Kidney epithelial cell (primary cell): ENCODE measurements around the gene TULP3. TPM values are rescaled to one million over a fixed set of nuclear protein-coding genes. Genes with fewer than 3 reads are reported as not detected.

Experiments
- DNase-seq: peaks from one replicate; pipeline ENCODE4 v3.0.0-alpha.2; 2010; ENCODE audit warnings: low read depth
- H3K27me3 ChIP-seq: 2 replicates; pipeline ENCODE4 v1.6.0; 2011; ENCODE audit warnings: low read length; ENCODE audit not compliant: control insufficient read depth, insufficient read depth
- H3K36me3 ChIP-seq: 2 replicates; pipeline ENCODE4 v1.5.1; 2011; ENCODE audit warnings: low read length; ENCODE audit not compliant: control insufficient read depth, insufficient read depth
- H3K4me3 ChIP-seq: 2 replicates; pipeline ENCODE4 v1.5.1; 2011; ENCODE audit warnings: low read depth, mild to moderate bottlenecking, control low read depth, low read length
- total RNA-seq: library from RNA; depleted of rRNA; stranded (reverse); fragments of >200 nt; gene quantifications from 2 replicates; pipeline ENCODE4 v1.2.3, GENCODE V29; 2015
- TF ChIP-seq, protein P1 (sequence below): IDR thresholded peaks from 2 replicates; pipeline ENCODE4 v1.5.1; 2011; ENCODE audit warnings: mild to moderate bottlenecking, moderate library complexity, low read length, control low read depth, inconsistent platforms; ENCODE audit not compliant: insufficient read depth, poor library complexity, severe bottlenecking

Gene TULP3
- total RNA-seq, 1 donor from 2014 or later, result 19.1 TPM

GRCh38 chr12:2924019-2924418, 33.3 kb downstream of the TULP3 start:
- H3K4me3 ChIP-seq, result no peak overlapping the region
- TF ChIP-seq, protein P1, sequence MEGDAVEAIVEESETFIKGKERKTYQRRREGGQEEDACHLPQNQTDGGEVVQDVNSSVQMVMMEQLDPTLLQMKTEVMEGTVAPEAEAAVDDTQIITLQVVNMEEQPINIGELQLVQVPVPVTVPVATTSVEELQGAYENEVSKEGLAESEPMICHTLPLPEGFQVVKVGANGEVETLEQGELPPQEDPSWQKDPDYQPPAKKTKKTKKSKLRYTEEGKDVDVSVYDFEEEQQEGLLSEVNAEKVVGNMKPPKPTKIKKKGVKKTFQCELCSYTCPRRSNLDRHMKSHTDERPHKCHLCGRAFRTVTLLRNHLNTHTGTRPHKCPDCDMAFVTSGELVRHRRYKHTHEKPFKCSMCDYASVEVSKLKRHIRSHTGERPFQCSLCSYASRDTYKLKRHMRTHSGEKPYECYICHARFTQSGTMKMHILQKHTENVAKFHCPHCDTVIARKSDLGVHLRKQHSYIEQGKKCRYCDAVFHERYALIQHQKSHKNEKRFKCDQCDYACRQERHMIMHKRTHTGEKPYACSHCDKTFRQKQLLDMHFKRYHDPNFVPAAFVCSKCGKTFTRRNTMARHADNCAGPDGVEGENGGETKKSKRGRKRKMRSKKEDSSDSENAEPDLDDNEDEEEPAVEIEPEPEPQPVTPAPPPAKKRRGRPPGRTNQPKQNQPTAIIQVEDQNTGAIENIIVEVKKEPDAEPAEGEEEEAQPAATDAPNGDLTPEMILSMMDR, result no peak
- H3K36me3 ChIP-seq, result no peaks in the 10 kb centered on the region
- no peak for DNase-seq
- no peaks in the 10 kb centered on the region for H3K27me3 ChIP-seq

DNA sequence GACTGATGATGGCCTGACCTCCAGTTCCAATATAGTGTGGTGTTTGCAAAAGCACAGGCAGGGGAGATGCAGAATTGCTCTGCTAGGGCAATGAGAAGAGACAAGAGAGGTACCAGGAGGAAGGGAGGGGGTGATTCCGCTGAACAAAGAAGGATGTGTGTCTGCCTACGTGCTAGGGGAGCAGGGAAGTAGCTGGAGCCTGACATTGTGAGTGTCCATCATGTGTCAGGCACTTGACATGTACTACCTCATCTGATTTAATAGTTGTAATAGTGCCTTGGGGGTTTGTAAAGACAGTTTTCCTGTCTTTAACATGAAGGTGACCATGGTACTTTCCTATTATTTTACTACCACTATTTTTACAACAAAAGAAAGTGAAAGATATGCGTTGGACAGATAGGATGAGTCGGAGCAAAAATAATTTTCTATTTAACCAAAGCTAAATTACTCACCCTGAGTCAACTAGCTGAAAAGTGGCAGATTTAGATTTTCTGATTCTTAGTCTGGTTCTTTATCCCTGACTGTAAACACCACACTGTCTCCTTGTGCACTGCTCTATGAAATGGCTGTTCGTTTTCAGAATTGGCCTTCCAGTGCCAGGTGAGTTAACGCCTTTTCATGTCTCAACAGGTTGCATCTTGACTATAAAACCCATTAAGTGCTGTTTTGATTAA, 34.8 kb downstream of the TULP3 start:
- TF ChIP-seq, protein P1, result no peak
- Histone ChIP-seq H3K36me3 (no peaks in the 10 kb centered on the region), H3K4me3 (no peak overlapping the region), H3K27me3 (no peaks in the 10 kb centered on the region)
- DNase-seq, result no peak

- H3K36me3 ChIP-seq, result peaks cover 1% of the 10 kb centered on the region
- no peaks in the 10 kb centered on the region for H3K27me3 ChIP-seq
- DNase-seq, result no peak
- TF ChIP-seq, protein P1, result no peak
- H3K4me3 ChIP-seq, result no peak overlapping the region
These were observed 40.2 kb downstream of the TULP3 start for GRCh38 chr12:2930865-2931264.

GRCh38 chr12:2933586-2933985, 42.9 kb downstream of the TULP3 start:
- Histone ChIP-seq H3K4me3 (no peak overlapping the region), H3K36me3 (peaks cover 1% of the 10 kb centered on the region), H3K27me3 (no peaks in the 10 kb centered on the region)
- TF ChIP-seq, protein P1, result no peak
- DNase-seq, result no peak

DNA sequence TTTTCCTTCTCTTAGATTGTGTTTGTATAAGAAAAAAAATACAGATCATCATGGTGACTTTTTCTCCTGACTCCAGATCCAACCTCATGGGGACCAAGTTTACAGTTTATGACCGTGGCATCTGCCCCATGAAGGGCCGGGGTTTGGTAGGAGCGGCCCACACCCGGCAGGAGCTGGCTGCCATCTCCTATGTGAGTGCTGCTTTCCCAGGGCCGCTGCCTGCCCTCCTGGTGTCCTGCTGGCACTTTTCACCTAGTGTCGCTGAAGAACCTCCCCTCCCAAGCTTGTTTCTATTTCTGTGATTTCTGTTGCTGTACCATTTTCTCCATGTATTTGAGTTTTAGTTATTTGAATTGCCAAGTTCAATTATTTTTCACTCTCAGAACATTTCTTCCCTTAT, 43.7 kb downstream of the TULP3 start:
- peaks cover 1% of the 10 kb centered on the region for H3K36me3 ChIP-seq
- no peaks in the 10 kb centered on the region for H3K27me3 ChIP-seq
- DNase-seq, result no peak
- H3K4me3 ChIP-seq, result no peak overlapping the region
- TF ChIP-seq, protein P1, result no peak

DNA sequence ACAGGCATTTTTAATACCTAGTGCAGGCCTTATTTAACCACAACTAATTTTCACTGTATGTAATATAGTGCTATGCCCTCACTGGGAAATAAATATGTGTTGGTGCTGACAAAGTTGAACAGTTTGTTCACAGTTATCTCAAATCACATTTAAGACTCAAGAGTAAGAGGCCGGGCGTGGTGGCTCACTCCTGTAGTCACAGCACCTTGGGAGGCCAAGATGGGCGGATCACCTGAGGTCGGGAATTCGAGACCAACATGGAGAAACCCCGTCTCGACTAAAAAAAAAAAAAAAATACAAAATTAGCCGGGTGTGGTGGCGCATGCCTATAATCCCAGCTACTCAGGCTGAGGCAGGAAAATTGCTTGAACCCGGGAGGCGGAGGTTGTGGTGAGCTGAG, 45.6 kb downstream of the TULP3 start:
- H3K27me3 ChIP-seq, result no peaks in the 10 kb centered on the region
- TF ChIP-seq, protein P1, result no peak
- no peak for DNase-seq
- H3K4me3 ChIP-seq, result no peak overlapping the region
- peaks cover 4% of the 10 kb centered on the region for H3K36me3 ChIP-seq
